Upper lobe of left lung (tissue), 4 donors: ENCODE measurements around the gene RAC3.
A peak's percentile ranks its signal among the peaks of the same experiment; 100 is the strongest.

Experiments
- CTCF ChIP-seq, 6 experiments: fragments of 450-650 bp in 4 of 6; fragments of 200-600 bp in 2 of 6; sonication (generic) in 2 of 6; IDR thresholded peaks; one replicate each; pipeline ENCODE4 v1.5.1; 2016 to 2019; ENCODE audit warnings: antibody characterized with exemption in 6 of 6
- POLR2A ChIP-seq, 4 donors: fragments of 450-650 bp; IDR thresholded peaks; one replicate each; pipeline ENCODE4 v1.5.1; 2016 to 2017; ENCODE audit warnings: antibody characterized with exemption in 4 of 4, mild to moderate bottlenecking in 2 of 4
- POLR2AphosphoS5 ChIP-seq, 2 donors: sonication (generic); formaldehyde crosslinking; IDR thresholded peaks; one replicate each; pipeline ENCODE4 v1.5.1; 2017; ENCODE audit warnings: antibody characterized with exemption in 2 of 2

DNA sequence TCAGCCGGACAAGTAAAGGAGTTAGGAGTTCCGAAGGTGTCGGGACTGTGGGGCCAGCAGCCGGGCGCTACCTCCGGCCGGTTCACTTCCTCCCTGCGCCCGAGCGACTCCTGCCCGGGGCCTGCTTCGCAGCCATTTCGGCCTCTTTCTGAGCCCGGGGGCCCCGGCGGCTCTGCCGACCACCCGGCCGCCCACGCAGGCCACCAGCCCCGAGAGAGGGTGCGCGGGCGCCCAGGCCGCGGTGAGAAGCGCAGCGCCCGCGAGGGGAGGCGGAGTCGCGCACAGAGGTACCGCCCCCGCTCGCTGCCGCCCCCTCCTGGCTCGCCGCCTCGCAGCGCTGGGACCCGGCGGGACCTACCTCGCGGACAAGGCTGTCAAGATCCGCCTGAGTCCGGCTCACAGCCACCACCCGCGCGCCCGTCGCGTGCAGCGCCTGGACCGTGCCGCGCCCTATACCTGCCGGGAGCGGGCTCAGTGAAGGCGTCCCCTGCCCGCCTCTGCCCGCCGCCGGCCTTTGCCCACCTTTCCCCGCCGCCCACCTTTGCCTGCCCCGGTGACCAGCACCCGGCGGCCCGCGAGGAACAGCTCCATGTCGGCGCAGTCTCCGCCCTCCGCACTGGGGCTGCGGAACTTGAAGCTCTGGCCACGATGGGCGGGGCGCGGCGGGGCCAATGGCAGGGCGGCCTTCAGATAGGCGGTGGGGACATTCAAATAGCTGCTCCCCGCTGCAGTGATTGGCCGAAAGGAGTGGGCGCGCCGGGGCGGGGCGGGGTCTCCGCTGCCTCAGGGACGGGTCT lies 5.8 kb downstream of the RAC3 start, which contains the start of gene DCXR:
- TF ChIP-seq CTCF (IDR thresholded peaks at IDR 0.05) (peak; percentile 84 to 95 (median 93)), POLR2A (IDR thresholded peaks at IDR 0.05) (peak in 3 of 4 donors; percentile 62 to 98 (median 97)), POLR2AphosphoS5 (IDR thresholded peaks at IDR 0.05) (peak; percentile 83 to 99)
